GOT3 (cell line): Measurements from ENCODE around the gene RALGAPA2.

ENCODE experiments used
- DNase-seq: peaks from one replicate; lab custom pipeline; 2025; ENCODE audit warnings: mixed read lengths; lab: John Stamatoyannopoulos, UW

Gene RALGAPA2

GRCh38 chr20:20536240-20536933, 176.1 kb downstream of the RALGAPA2 start:
- DNase-seq: no peak

DNA sequence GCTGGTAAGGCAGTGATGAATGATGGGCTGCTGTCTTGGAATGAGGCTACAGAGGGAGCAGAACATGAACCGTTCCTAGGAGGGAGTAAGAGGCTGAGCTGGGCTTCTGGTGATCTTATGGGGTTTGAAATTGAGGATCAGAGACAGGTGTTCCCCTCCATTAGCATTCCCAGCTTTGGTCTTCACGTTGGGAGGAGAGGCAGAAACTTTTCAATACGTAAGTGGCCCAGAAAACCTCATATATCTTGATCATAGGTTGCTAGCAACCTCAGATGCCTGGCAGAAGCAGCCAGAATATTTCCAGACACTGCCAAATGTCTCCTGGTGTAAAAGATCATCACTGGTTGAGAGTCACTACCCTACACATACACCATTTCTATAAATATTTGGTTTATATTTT, 177.4 kb downstream of the RALGAPA2 start:
- DNase-seq: no peak

GRCh38 chr20:20531283-20531682, 181.2 kb downstream of the RALGAPA2 start:
- DNase-seq: no peak

DNA sequence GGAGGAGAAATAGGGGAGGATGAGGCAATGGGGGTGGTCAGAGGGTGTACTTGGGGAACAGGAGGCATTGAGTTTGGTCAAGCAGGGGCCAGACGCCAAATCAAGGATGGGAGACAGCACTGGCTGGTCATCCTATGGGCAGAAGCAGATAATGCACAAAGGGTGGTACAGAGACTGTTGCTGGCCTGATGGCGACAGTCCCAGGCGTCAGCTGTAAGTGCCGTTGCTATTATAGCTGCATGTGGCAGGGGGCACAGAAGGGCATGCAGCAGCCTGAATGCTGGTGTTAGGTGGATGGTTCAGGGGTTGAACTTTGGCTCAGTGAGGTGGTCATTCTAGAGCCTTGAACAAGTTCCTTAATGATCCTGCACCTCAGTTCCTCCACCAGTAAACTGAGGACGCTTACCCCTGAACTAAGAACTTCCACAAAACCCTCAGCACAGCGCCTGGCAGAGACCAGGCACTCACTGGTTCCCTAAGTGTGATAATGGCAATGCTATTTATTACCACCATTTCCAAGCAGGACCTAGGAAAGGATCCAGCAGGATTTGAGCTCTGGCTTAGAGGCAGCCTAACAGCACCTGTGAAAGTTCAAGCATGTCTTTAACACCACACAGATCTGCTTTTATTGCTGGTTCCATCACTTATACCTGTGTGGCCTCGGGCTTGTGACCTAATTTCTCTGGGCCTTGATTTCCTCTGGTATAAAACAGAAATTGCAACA, 181.9 kb downstream of the RALGAPA2 start:
- DNase-seq: no peak

GRCh38 chr20:20529597-20529996, 182.8 kb downstream of the RALGAPA2 start:
- no peak for DNase-seq

DNA sequence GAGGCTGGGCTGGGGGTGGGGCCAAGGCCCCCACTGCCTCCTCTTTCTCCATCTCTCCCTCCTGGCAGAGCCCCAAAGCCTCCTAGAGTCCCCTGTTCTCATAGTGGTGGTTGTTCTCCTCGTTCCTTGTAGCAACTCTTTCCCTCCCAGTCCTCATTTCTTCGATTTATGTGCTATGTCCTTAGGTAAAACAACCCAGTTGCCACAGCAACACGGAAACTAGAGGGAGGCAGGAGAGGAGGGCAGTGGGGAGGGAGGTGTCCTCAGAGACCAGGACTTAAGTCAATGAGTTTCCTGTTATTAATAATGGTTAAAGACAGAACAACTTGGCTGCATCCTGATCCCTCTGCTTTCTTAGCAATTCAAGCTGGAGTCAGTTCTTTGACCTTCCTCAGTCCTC, 183.6 kb downstream of the RALGAPA2 start:
- DNase-seq: no peak

- DNase-seq: no peak
These were observed 184.8 kb downstream of the RALGAPA2 start for GRCh38 chr20:20527661-20528060.

DNA sequence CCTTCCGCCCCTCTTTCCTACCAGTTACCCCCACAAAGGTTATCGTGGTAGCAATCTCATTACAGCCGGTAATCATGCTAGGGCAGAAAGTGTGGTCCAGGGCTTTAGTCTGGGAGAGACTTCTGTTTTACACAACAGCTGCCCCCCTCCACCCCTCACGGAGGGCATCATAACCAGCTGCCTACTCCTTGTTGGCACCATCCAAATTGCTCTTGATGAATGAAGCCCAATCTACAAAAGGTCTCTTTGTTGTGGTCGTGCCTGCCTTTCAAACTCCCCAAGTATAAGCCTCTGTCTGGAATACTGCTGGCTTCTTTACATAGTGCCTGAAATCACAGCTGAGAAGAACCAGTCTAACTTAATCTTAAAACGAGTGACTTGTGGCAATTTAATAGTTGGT, 186.7 kb downstream of the RALGAPA2 start:
- no peak for DNase-seq

GRCh38 chr20:20525214-20525613, 187.2 kb downstream of the RALGAPA2 start:
- no peak for DNase-seq

- no peak for DNase-seq
These were observed 187.7 kb downstream of the RALGAPA2 start for GRCh38 chr20:20524756-20525155.

GRCh38 chr20:20521736-20522135, 190.7 kb downstream of the RALGAPA2 start:
- no peak for DNase-seq

GRCh38 chr20:20520776-20521175, 191.7 kb downstream of the RALGAPA2 start:
- DNase-seq: no peak

DNA sequence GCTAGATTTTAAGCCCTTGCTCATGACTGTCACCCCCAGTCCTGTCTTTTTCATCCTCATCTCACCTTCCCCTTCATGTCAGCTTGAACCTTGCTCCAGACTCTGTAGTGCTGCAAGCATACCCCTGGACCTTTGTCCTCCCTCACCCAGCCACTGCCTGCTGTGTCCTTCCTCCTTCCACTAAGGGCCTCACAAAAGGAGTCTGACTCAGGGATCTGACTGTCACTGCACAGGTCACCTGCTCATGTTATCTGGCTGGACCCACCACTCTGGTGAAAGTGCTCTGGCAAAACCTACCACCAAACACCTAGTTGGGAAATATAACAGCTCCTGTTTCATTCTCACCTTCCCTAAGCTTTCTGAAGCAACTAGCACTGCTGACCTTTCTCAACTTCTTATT, 193.2 kb downstream of the RALGAPA2 start:
- DNase-seq: no peak

- no peak for DNase-seq
These were observed 194.2 kb downstream of the RALGAPA2 start for GRCh38 chr20:20518263-20518662.

DNA sequence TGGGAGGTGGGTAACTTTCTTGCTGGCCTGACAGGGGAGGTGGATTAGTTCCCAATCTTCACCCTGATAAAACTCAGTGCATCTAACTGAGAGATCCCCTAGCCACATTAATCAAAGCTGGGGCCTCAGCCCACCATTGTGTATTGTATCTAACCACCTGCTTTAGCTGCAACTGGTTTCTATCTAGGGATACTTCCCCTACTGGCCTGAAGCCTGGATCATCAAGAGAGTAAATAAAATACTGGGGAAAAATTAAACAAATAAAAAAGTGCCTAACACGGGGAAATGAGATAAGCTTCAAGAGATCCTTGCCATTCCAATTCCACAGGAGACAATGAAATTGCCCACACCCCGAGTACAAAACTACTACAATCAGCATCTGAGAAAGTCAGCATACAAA, 195.1 kb downstream of the RALGAPA2 start:
- DNase-seq: no peak

DNA sequence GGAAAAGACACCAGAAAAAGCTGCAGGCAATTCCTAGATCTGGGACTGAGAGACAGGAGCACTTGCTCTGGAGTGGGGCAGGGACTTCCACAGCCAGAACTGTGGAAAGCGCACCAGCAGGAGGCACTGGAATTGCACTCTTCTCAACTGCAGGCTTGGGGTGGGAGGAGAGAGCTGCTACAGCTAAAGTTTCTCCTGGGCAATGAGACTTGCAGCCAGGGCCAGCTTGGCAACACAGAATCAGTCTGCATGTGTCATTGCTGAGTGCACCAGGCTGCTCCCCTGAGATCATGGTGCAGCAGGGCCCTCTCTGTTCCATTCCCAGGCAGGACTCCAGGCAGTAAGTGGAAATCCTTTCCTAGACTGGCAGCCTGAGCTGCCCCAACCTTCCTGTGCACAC, 198.7 kb downstream of the RALGAPA2 start:
- no peak for DNase-seq

DNA sequence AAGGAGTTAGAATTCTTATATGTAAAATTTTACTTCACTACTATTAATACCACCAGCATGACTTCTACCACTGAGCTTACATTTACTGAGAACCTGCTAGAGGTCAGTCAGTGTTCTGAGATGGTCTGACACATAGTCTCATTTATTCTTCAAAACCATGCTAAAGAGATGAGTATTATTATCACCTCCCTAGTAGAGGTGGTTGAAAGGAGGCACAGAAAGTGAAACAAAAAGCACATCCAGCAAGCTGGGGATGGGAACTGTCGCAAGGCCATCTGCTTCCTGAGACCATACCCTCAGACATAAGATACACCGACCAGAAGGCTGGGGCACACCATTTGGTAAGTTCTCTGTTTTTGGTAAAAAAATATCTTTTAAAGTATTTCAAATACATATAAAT, 206.9 kb downstream of the RALGAPA2 start:
- DNase-seq: no peak

GRCh38 chr20:20503777-20504530, 208.5 kb downstream of the RALGAPA2 start:
- DNase-seq: no peak

DNA sequence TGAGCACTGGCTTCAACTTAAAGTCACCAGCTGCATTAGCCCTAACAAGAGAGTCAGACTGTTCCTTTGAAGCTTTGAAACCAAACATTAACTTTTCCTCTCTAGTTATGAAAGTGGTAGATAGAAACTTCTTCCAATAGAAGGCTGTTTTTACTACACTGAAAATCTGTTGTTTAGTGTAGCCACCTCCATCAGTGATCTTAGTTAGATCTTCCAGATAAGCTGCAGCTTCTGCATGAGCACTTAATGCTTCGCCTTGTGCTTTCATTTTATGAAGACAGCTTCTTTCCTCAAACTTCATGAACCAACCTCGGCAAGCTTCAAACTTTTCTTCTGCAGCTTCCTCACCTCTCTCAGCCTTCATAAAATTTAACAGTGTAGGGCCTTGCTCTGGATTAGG, 211.3 kb downstream of the RALGAPA2 start:
- no peak for DNase-seq

- DNase-seq: no peak
These were observed 212.1 kb downstream of the RALGAPA2 start for GRCh38 chr20:20500312-20500711.

DNA sequence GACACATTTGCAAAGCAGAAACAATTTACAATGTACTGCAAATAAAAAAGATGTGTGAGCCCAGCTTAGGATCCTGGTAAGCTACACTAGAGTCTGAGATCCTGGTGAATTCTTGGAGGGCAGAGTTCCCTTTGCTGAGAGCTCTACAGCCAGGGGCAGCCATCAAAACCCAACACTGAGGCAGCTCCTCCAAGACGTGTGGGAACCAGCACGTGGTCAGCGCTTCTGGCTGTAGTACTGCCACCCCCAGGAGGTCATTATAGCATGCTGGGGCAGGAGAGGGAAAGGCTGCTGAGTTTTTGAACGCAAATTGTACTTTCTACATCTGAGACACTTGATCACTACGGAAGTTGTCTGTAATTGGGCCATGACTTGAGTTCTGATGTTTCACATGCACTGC, 213.0 kb downstream of the RALGAPA2 start:
- DNase-seq: no peak

- DNase-seq: no peak
These were observed 214.2 kb downstream of the RALGAPA2 start for GRCh38 chr20:20498076-20498861.
